ENCODE data around the gene BCORL1.
A peak's percentile ranks its signal among the peaks of the same experiment; 100 is the strongest.

The BCORL1 gene

GRCh38 chrX:130084631-130085237, 102.3 kb downstream of the BCORL1 start:
- Histone ChIP-seq H3K4me1 (ENCODE audit: control insufficient read depth in 2 of 2, insufficient read depth in 1 of 2, low read depth in 1 of 2, low read length in 2 of 2) (peaks cover 0 to 2% of the 10 kb centered on the region in 2 donors), H2AK5ac (ENCODE audit: low read depth, low read length) (no peak overlapping the region), H2BK5ac (ENCODE audit: low read length) (no peak overlapping the region)

DNA sequence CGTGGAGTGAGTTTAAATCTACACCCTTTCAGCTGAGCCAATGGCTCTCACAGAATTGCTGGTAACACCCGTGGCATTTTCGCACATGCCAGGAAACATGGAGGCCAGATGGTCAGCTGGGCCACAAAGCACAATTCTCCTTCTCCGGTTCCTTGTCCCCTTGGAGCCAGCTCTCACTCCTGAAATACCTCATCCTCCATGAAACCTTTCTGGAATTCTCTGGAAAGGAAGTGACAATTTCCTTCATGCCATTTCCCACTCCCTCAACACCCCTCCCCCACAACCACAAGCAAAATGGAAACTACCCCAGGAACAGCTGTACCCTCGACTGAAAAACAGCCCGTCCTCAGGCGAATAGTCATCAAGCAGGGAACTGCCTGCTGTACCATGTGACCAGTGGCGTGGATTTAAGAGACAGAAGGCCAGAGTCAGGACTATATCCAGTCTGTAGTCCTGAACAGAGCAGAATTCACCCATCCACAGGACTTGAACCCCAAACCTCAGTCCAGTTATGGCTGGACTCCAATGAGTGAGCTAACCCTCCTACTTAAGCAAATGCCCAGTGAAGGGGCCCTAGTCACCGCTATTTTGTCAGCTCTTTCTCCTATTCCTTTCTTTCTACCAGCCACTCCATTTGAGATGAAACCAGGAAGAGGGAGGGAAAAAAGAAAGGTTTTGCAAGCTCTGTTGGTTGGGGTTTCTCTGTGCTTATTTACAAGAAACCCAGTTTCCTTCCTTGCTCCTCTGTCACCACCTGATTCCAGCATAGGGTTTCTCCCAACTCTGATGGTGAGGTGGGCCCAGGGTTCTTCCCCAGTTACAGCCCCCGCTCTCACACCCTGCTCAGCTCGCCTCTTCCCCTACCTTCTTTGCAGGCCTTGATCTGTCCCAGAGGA, 103.4 kb downstream of the BCORL1 start:
- no peak overlapping the region for H3K23ac ChIP-seq (ENCODE audit: low read depth, low read length, poor library complexity)

More at GRCh38 chrX:130084631-130085237, 102.3 kb downstream of the BCORL1 start:
- Histone ChIP-seq H3K23ac (ENCODE audit: low read depth, low read length, poor library complexity) (no peak overlapping the region), H2AFZ (ENCODE audit: low read length) (no peak overlapping the region), H3K4ac (ENCODE audit: low read length) (no peak overlapping the region), H4K8ac (ENCODE audit: low read depth, low read length) (no peak overlapping the region), H3K36me3 (replicated peaks in 1 of 2; ENCODE audit: control insufficient read depth in 2 of 2, insufficient read depth in 2 of 2, low read length in 2 of 2) (no peaks in the 10 kb centered on the region), H2BK15ac (ENCODE audit: low read length) (no peak overlapping the region), H3K18ac (ENCODE audit: low read length) (no peak overlapping the region), H3K4me2 (ENCODE audit: insufficient read depth, low read length, poor library complexity, severe bottlenecking) (no peak overlapping the region), H3K14ac (ENCODE audit: low read length) (no peak overlapping the region), H3K4me3 (ENCODE audit: low read length in 2 of 2) (no peak overlapping the region), H3K27ac (replicated peaks; ENCODE audit: low read length) (no peak overlapping the region), H3K79me1 (ENCODE audit: low read depth, low read length) (no peaks in the 10 kb centered on the region), H2BK120ac (ENCODE audit: low read depth, low read length) (no peak overlapping the region), H2BK12ac (ENCODE audit: low read length) (no peak overlapping the region), H3K27me3 (ENCODE audit: control insufficient read depth in 3 of 3, insufficient read depth in 3 of 3, low read depth in 1 of 3, low read length in 3 of 3) (peaks cover 0 to 2% (median 0%) of the 10 kb centered on the region in 3 experiments), H3K9me3 (replicated peaks in 1 of 2; ENCODE audit: control insufficient read depth in 2 of 2, insufficient read depth in 1 of 2, low read depth in 1 of 2, low read length in 2 of 2) (no peaks in the 10 kb centered on the region), H4K91ac (ENCODE audit: low read depth, low read length, poor library complexity) (no peak overlapping the region), H3K9ac (ENCODE audit: low read depth, low read length, poor library complexity) (no peak overlapping the region)
- DNase-seq (ENCODE audit: low spot score): no peak
- WGBS, 2 donors (ENCODE audit: extremely low coverage in 2 of 2, insufficient read length in 2 of 2, insufficient replicate concordance in 1 of 2): no CpG with 5 or more reads among the region's 9 CpGs

DNA sequence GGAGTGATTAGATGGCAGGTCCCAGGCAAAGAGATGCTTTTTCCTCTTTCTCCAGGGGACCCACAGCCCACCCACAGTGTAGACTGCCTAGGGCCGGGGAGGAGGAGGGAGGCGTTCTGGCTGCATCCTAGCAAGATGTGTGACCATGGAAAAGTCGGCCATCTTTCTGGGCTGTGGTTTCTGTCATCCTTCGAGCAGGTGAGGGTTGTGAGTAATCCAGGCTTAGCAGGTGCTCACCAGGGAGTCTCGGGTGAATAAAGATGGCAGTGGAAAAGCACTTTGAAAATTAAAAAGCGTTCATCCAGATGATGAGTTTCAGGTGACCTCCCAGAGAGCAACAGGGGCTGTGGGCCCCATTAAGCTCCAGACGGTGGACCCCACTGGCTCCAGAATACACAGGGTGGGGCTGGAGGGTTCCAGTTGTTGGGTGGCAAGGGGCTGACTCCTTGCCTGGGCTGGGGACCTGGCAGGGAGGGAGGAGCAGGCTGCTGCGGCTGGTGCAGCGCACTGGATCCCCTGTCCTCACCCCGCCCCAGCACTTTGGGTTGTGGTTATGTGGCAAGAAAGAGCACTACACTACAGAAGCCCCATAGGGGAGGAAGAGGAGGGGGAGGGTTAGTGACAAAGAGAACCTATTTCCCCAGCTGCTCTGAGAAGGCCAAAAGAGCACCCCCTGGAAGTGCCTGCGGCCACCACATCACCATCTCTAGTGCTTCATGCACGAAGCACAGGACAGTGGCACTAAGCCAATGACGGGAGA, 104.2 kb downstream of the BCORL1 start:
- no peak overlapping the region for H3K18ac ChIP-seq (ENCODE audit: low read length)
- H3K79me1 ChIP-seq (ENCODE audit: low read depth, low read length): no peaks in the 10 kb centered on the region
- H3K14ac ChIP-seq (ENCODE audit: low read length): no peak overlapping the region
- H3K4ac ChIP-seq (ENCODE audit: low read length): no peak overlapping the region
- peaks cover 0 to 2% of the 10 kb centered on the region in 2 donors for H3K4me1 ChIP-seq (ENCODE audit: control insufficient read depth in 2 of 2, insufficient read depth in 1 of 2, low read depth in 1 of 2, low read length in 2 of 2)
- no peak overlapping the region for H2BK15ac ChIP-seq (ENCODE audit: low read length)
- no peak overlapping the region for H3K4me2 ChIP-seq (ENCODE audit: insufficient read depth, low read length, poor library complexity, severe bottlenecking)
- H2BK120ac ChIP-seq (ENCODE audit: low read depth, low read length): no peak overlapping the region
- no peak overlapping the region for H2BK5ac ChIP-seq (ENCODE audit: low read length)
- H4K8ac ChIP-seq (ENCODE audit: low read depth, low read length): no peak overlapping the region
- no peak overlapping the region for H4K91ac ChIP-seq (ENCODE audit: low read depth, low read length, poor library complexity)
- no peaks in the 10 kb centered on the region for H3K36me3 ChIP-seq (replicated peaks in 1 of 2; ENCODE audit: control insufficient read depth in 2 of 2, insufficient read depth in 2 of 2, low read length in 2 of 2)
- H2AFZ ChIP-seq (ENCODE audit: low read length): no peak overlapping the region
- peak overlapping the region; percentile 4 for H3K9ac ChIP-seq (ENCODE audit: low read depth, low read length, poor library complexity)
- H3K27me3 ChIP-seq (ENCODE audit: control insufficient read depth in 3 of 3, insufficient read depth in 3 of 3, low read depth in 1 of 3, low read length in 3 of 3): peaks cover 0 to 2% (median 0%) of the 10 kb centered on the region in 3 experiments
- H3K23ac ChIP-seq (ENCODE audit: low read depth, low read length, poor library complexity): no peak overlapping the region
- H3K4me3 ChIP-seq (ENCODE audit: low read length in 2 of 2): no peak overlapping the region
- H3K27ac ChIP-seq (replicated peaks; ENCODE audit: low read length): no peak overlapping the region
- no peak overlapping the region for H2AK5ac ChIP-seq (ENCODE audit: low read depth, low read length)
- H3K9me3 ChIP-seq (replicated peaks in 1 of 2; ENCODE audit: control insufficient read depth in 2 of 2, insufficient read depth in 1 of 2, low read depth in 1 of 2, low read length in 2 of 2): no peaks in the 10 kb centered on the region
- no CpG with 5 or more reads among the region's 13 CpGs for WGBS, 2 donors (ENCODE audit: extremely low coverage in 2 of 2, insufficient read length in 2 of 2, insufficient replicate concordance in 1 of 2)
- H2BK12ac ChIP-seq (ENCODE audit: low read length): no peak overlapping the region
- DNase-seq (ENCODE audit: low spot score): no peak

More for the DNA sequence above, 103.4 kb downstream of the BCORL1 start:
- H3K4ac ChIP-seq (ENCODE audit: low read length): no peak overlapping the region
- H4K91ac ChIP-seq (ENCODE audit: low read depth, low read length, poor library complexity): no peak overlapping the region
- H3K9ac ChIP-seq (ENCODE audit: low read depth, low read length, poor library complexity): peak overlapping the region; percentile 4
- no peak overlapping the region for H3K14ac ChIP-seq (ENCODE audit: low read length)
- H2BK5ac ChIP-seq (ENCODE audit: low read length): no peak overlapping the region
- H3K9me3 ChIP-seq (replicated peaks in 1 of 2; ENCODE audit: control insufficient read depth in 2 of 2, insufficient read depth in 1 of 2, low read depth in 1 of 2, low read length in 2 of 2): no peaks in the 10 kb centered on the region
- no CpG with 5 or more reads among the region's 11 CpGs for WGBS, 2 donors (ENCODE audit: extremely low coverage in 2 of 2, insufficient read length in 2 of 2, insufficient replicate concordance in 1 of 2)
- no peak overlapping the region for H3K18ac ChIP-seq (ENCODE audit: low read length)
- peaks cover 0 to 2% (median 0%) of the 10 kb centered on the region in 3 experiments for H3K27me3 ChIP-seq (ENCODE audit: control insufficient read depth in 3 of 3, insufficient read depth in 3 of 3, low read depth in 1 of 3, low read length in 3 of 3)
- no peak overlapping the region for H2AFZ ChIP-seq (ENCODE audit: low read length)
- no peak for DNase-seq (ENCODE audit: low spot score)
- no peak overlapping the region for H4K8ac ChIP-seq (ENCODE audit: low read depth, low read length)
- no peak overlapping the region for H3K27ac ChIP-seq (replicated peaks; ENCODE audit: low read length)
- H2BK12ac ChIP-seq (ENCODE audit: low read length): no peak overlapping the region
- no peaks in the 10 kb centered on the region for H3K79me1 ChIP-seq (ENCODE audit: low read depth, low read length)
- no peaks in the 10 kb centered on the region for H3K36me3 ChIP-seq (replicated peaks in 1 of 2; ENCODE audit: control insufficient read depth in 2 of 2, insufficient read depth in 2 of 2, low read length in 2 of 2)
- H2AK5ac ChIP-seq (ENCODE audit: low read depth, low read length): no peak overlapping the region
- H3K4me3 ChIP-seq (ENCODE audit: low read length in 2 of 2): no peak overlapping the region
- peaks cover 0 to 2% of the 10 kb centered on the region in 2 donors for H3K4me1 ChIP-seq (ENCODE audit: control insufficient read depth in 2 of 2, insufficient read depth in 1 of 2, low read depth in 1 of 2, low read length in 2 of 2)
- no peak overlapping the region for H2BK120ac ChIP-seq (ENCODE audit: low read depth, low read length)
- no peak overlapping the region for H3K4me2 ChIP-seq (ENCODE audit: insufficient read depth, low read length, poor library complexity, severe bottlenecking)
- no peak overlapping the region for H2BK15ac ChIP-seq (ENCODE audit: low read length)

All from neuronal stem cell (in vitro differentiated cells).